ENCODE results near the gene LRP2BP. TPM values are rescaled to one million over a fixed set of nuclear protein-coding genes. Genes with fewer than 3 reads are reported as not detected.
A peak's percentile ranks its signal among the peaks of the same experiment; 100 is the strongest.
"Not testable (repeated sequence)": the region's sequence is repeated elsewhere in the genome, so short reads cannot be mapped to it uniquely, and the experiment has no call there.

LRP2BP gene
- total and polyA plus RNA-seq, 8 donors: 0.47 to 6.4 (median 5.7) TPM

DNA sequence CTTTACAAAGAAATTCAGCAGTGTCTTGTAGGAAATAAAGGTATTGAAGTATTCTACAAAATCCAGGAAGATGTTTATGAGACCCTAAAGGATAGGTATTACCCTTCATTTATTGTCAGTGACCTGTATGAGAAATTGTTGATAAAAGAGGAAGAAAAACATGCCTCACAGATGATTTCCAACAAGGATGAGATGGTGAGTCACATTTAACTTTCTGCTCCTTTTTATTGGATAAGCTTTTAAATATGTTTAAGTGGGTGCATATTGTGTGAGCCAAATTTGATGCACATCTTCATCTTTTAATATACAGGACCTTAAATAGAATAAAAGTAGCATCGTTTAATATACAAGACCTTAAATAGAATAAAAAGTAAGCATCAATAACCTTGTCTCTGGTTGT is 72.1 kb downstream of the LRP2BP start:
- intact Hi-C loops (cut with DNase I): no loop called here
- TF ChIP-seq CTCF (IDR thresholded peaks at IDR 0.05): no peak
- no peak overlapping the region for H3K4me3 ChIP-seq

DNA sequence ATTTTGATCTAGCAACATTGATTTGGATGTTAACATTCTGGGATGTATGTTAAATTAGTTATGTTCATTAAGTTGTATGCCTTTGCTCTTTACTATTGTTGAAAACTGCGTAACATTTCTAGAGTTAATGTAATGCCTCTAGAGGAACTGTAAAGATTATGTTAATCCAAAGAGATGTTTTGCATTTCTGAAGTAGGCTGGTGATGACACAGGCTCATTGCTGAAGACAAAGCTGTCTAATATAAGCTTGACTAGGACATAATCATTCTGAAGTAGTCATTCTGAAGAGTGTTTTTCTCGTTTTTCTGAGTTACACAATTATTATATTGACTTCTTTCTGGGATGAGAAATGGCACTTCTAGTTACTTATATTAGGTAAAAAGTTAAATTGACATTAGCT is 72.9 kb downstream of the LRP2BP start:
- H3K27me3 ChIP-seq: no peaks in the 10 kb centered on the region
- peaks cover 0 to 25% of the 10 kb centered on the region in 2 donors for H3K36me3 ChIP-seq
- no peaks in the 10 kb centered on the region for H3K4me1 ChIP-seq
- no peak overlapping the region for H3K27ac ChIP-seq
- no peaks in the 10 kb centered on the region for H3K9me3 ChIP-seq
- no peak for TF ChIP-seq CTCF (IDR thresholded peaks at IDR 0.05)
- ATAC-seq (no peak), DNase-seq (no peak)
- intact Hi-C loops (cut with DNase I): no loop called here
- no peak overlapping the region for H3K4me3 ChIP-seq

More for the DNA sequence above, 72.1 kb downstream of the LRP2BP start:
- DNase-seq (no peak), ATAC-seq (no peak)
- Histone ChIP-seq H3K4me1 (no peaks in the 10 kb centered on the region), H3K9me3 (no peaks in the 10 kb centered on the region), H3K27me3 (no peaks in the 10 kb centered on the region), H3K27ac (no peak overlapping the region), H3K36me3 (peaks cover 0 to 25% of the 10 kb centered on the region in 2 donors)

GRCh38 chr4:185318679-185319078 is 77.0 kb downstream of the LRP2BP start:
- DNase-seq (no peak), ATAC-seq (peak; percentile 53)
- H3K9me3 ChIP-seq: no peaks in the 10 kb centered on the region
- no peaks in the 10 kb centered on the region for H3K27me3 ChIP-seq
- peaks cover 0 to 47% of the 10 kb centered on the region in 2 donors for H3K36me3 ChIP-seq
- intact Hi-C loops (cut with DNase I): no loop called here
- H3K4me3 ChIP-seq: no peak overlapping the region
- H3K27ac ChIP-seq: no peak overlapping the region
- H3K4me1 ChIP-seq: no peaks in the 10 kb centered on the region
- no peak for TF ChIP-seq CTCF (IDR thresholded peaks at IDR 0.05)

- H3K27me3 ChIP-seq: no peaks in the 10 kb centered on the region
- TF ChIP-seq CTCF (IDR thresholded peaks at IDR 0.05): no peak
- H3K9me3 ChIP-seq: no peaks in the 10 kb centered on the region
- intact Hi-C loops (cut with DNase I): no loop called here
- H3K36me3 ChIP-seq: peaks cover 0 to 49% of the 10 kb centered on the region in 2 donors
- no peaks in the 10 kb centered on the region for H3K4me1 ChIP-seq
- H3K27ac ChIP-seq: no peak overlapping the region
- DNase-seq (no peak), ATAC-seq (no peak)
- no peak overlapping the region for H3K4me3 ChIP-seq
Observed at GRCh38 chr4:185317880-185318279, 77.8 kb downstream of the LRP2BP start.

- H3K9me3 ChIP-seq; ATAC-seq; DNase-seq; H3K27me3 ChIP-seq; H3K27ac ChIP-seq; H3K4me3 ChIP-seq; H3K4me1 ChIP-seq; intact Hi-C loops (cut with DNase I): not testable (repeated sequence)
- peaks cover 0 to 52% of the 10 kb centered on the region in 2 donors for H3K36me3 ChIP-seq
Observed at GRCh38 chr4:185317462-185317861, 78.3 kb downstream of the LRP2BP start.

Other genes starting within 250 kb of the LRP2BP start
- 10 to 100 TPM; 25.7 to 39.0 TPM for gene CFAP97, start 191.9 kb downstream of the LRP2BP start, total RNA-seq
- gene CFAP97, start 191.9 kb downstream of the LRP2BP start, polyA plus RNA-seq (ENCODE audit: insufficient read length in 6 of 6): 10 to 100 TPM; 36.0 to 46.0 (median 42.4) TPM
- 100 to 1,000 TPM in 1 of 2 donors, 10 to 100 TPM in 1; 65.8 to 122 TPM for gene SNX25, start 186.3 kb downstream of the LRP2BP start, total RNA-seq
- gene SNX25, start 186.3 kb downstream of the LRP2BP start, polyA plus RNA-seq (ENCODE audit: insufficient read length in 6 of 6): 10 to 100 TPM; 15.5 to 20.0 (median 18.1) TPM
- gene ANKRD37, start 917 bp upstream of the LRP2BP start, total RNA-seq: 1 to 10 TPM; 5.2 to 8.2 TPM
- 10 to 100 TPM; 11.3 to 25.3 (median 16.3) TPM for gene ANKRD37, start 917 bp upstream of the LRP2BP start, polyA plus RNA-seq (ENCODE audit: insufficient read length in 6 of 6)
- 10 to 100 TPM; 20.1 to 28.4 TPM for gene UFSP2, start 30.0 kb upstream of the LRP2BP start, total RNA-seq
- gene UFSP2, start 30.0 kb upstream of the LRP2BP start, polyA plus RNA-seq (ENCODE audit: insufficient read length in 6 of 6): 10 to 100 TPM; 74.2 to 86.5 (median 77.7) TPM
- 1 to 10 TPM; 1.3 to 2.1 TPM for gene CCDC110, start 75.8 kb upstream of the LRP2BP start, total RNA-seq
- 1 to 10 TPM; 2.3 to 3.5 (median 3.0) TPM for gene CCDC110, start 75.8 kb upstream of the LRP2BP start, polyA plus RNA-seq (ENCODE audit: insufficient read length in 6 of 6)
- gene PDLIM3, start 139.6 kb upstream of the LRP2BP start, total RNA-seq: 10 to 100 TPM; 33.6 to 43.1 TPM
- 10 to 100 TPM; 12.9 to 17.8 (median 14.2) TPM for gene PDLIM3, start 139.6 kb upstream of the LRP2BP start, polyA plus RNA-seq (ENCODE audit: insufficient read length in 6 of 6)

Measured in left lung (tissue), 10 donors.